ENCODE data around the gene SYTL5. TPM values are rescaled to one million over a fixed set of nuclear protein-coding genes. Genes with fewer than 3 reads are reported as not detected.

Gene SYTL5
- total and polyA plus RNA-seq, 2 of the 4 experiments (the other 2 are of a cell fraction) = 0.19 to 0.54 TPM

DNA sequence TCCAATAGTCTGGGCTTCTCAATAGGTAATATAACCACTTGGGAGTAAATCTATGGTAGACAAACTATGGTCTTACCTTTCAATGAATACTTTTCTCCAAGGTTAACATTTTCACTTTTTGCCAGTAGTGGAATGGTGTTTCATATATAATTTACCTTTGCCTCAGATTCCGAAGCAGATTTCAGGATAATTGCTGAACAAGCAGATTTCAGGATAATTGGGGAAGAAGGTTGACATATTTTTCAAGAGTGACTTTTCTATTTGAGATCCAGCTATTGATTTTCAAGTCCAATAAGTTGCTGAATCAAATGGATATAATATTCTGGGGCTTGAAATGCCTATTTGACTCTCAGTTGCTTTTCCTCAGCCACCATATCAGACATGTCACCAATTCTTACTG is 63.6 kb downstream of the SYTL5 start:
- H3K4me3 ChIP-seq (ENCODE audit: insufficient read depth, low read depth, low read length) = no peak overlapping the region
- no peaks in the 10 kb centered on the region for H3K36me3 ChIP-seq (ENCODE audit: control insufficient read depth, insufficient read depth, low read length)
- H3K9me3 ChIP-seq (ENCODE audit: control insufficient read depth, insufficient read depth, low read length) = no peaks in the 10 kb centered on the region
- H3K79me1 ChIP-seq (ENCODE audit: low read depth in 1 of 2, low read length in 2 of 2) = no peaks in the 10 kb centered on the region
- no peak overlapping the region for H3K18ac ChIP-seq (ENCODE audit: low read depth, low read length)
- H4K20me1 ChIP-seq (ENCODE audit: insufficient read depth, low read length) = no peaks in the 10 kb centered on the region
- ChIA-PET CTCF (no interaction called here), POLR2A (ENCODE audit: unreplicated experiment) (no interaction called here)
- H2AK5ac ChIP-seq (ENCODE audit: low read depth, low read length) = no peak overlapping the region
- no peak overlapping the region for H2AFZ ChIP-seq (replicated peaks; ENCODE audit: low read length, poor library complexity)
- H4K91ac ChIP-seq (ENCODE audit: insufficient read depth, low read depth, low read length) = no peak overlapping the region
- no peak overlapping the region for H3K27ac ChIP-seq (ENCODE audit: insufficient read depth, low read length)
- no peak overlapping the region for H2AK9ac ChIP-seq (replicated peaks; ENCODE audit: low read depth, low read length, poor library complexity)
- H3K4me1 ChIP-seq (ENCODE audit: control insufficient read depth, insufficient read depth, low read length) = no peaks in the 10 kb centered on the region
- no peak overlapping the region for H3K56ac ChIP-seq (ENCODE audit: extremely low read depth, insufficient read depth, low read length)
- H3K9me1 ChIP-seq (ENCODE audit: insufficient read depth, low read length) = no peaks in the 10 kb centered on the region
- dilution Hi-C loops (cut with HindIII; ENCODE audit: low sequenced_read_pairs, unreplicated experiment) = no loop called here
- H2BK20ac ChIP-seq (ENCODE audit: low read depth, low read length) = no peak overlapping the region
- intact Hi-C loops (cut with micrococcal nuclease) = no loop called here
- H3K23ac ChIP-seq (ENCODE audit: low read depth, low read length) = no peak overlapping the region
- TF ChIP-seq MAFK (IDR thresholded peaks at IDR 0.05; ENCODE audit: low read depth, low read length) (peak; percentile 91), BHLHE40 (IDR thresholded peaks at IDR 0.05; ENCODE audit: low read depth, low read length) (no peak)
- H2BK15ac ChIP-seq (ENCODE audit: low read depth, low read length) = no peak overlapping the region
- no peak overlapping the region for H4K5ac ChIP-seq (ENCODE audit: low read depth, low read length)
- in situ Hi-C loops (cut with MboI; ENCODE audit: low sequenced_read_pairs) = no loop called here
- H3K4ac ChIP-seq (ENCODE audit: low read depth, low read length) = no peak overlapping the region
- H3K4me2 ChIP-seq (ENCODE audit: low read depth, low read length) = no peak overlapping the region
- no CpG with 5 or more reads among the region's 1 CpG for WGBS, 2 experiments (ENCODE audit: extremely low coverage in 2 of 2, insufficient read length in 1 of 2)
- no peak overlapping the region for H3K9ac ChIP-seq (ENCODE audit: low read depth, low read length)
- DNase-seq = no peak
- H2BK5ac ChIP-seq (ENCODE audit: low read depth, low read length, poor library complexity, severe bottlenecking) = no peak overlapping the region
- no peak overlapping the region for H4K8ac ChIP-seq (ENCODE audit: low read depth in 2 of 2, low read length in 2 of 2)
- H3K27me3 ChIP-seq (ENCODE audit: control insufficient read depth, insufficient read depth, low read length) = no peaks in the 10 kb centered on the region
- no peak overlapping the region for H3K14ac ChIP-seq (replicated peaks; ENCODE audit: low read depth, low read length)
- no TSS peak for BruUV-seq (replicated peaks)
- no peak overlapping the region for H2BK120ac ChIP-seq (ENCODE audit: low read depth, low read length)
- ATAC-seq (ENCODE audit: low read depth) = no peak

Measured in IMR-90 (cell line).